ENCODE data around the gene ABO. TPM values are rescaled to one million over a fixed set of nuclear protein-coding genes. Genes with fewer than 3 reads are reported as not detected.
"Not testable (repeated sequence)": the region's sequence is repeated elsewhere in the genome, so short reads cannot be mapped to it uniquely, and the experiment has no call there.

ABO gene
- under 1 TPM; 0.27 to 0.56 TPM for total RNA-seq

DNA sequence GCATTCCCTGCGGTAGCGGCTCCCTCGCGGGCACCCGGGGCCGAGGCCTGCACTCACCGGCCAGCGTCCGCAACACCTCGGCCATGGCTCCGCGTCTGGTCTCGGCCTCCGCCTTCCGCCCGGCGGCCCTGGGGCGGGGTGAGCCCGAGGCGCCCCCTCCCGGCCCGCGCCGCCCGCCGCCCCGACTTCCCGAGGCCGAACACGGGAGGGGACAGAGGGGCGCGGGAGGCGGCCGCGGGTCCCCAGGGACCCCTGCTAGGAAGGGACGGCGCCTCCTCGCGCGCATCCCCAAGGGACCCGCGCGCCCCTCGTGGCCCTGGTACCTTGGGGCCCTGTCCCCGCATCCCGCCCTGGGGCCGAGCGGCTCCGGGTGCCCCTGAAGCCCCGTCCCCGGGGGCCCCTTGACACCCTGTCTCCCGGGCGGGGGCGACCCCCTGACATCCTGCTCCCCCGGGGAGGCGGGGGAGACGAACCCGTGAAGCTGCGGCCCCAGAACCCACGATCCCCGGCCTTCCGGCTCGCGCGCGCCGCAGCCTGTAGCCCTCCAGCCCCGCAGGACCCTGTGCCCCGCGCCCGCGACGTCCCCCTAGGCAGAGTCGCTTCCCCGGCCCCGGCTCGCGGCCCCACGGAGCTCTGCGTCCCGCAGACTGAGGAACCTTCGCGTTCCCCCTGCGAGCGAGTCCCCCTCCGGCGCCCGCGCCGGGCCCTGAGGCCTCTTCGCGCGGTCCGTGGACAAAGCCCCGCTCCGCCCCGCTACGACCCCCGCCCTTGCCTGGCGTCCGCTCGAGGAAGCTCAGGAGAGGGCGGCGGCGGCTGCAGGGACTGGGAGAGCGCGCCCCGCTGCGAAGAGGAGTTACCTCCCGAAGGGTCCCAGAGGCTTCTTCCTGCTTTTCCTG lies at the start of gene ABO:
Gene ABO (minus strand): TSS at position 97 of the 896 bp plus-strand sequence.
- POLR2A ChIA-PET = no interaction called here
- Mint-ChIP-seq H3K27ac (no peak within 1 kb of the TSS), H3K36me3 (ENCODE audit: low read depth) (no peaks in the 10 kb centered on the region), H3K9me3 (peaks cover 5% of the 10 kb centered on the region), H3K4me3 (no peak within 1 kb of the TSS), H3K27me3 (peaks cover 54% of the 10 kb centered on the region), H3K4me1 (no peaks in the 10 kb centered on the region)
- no peak for DNase-seq
- CTCF ChIA-PET = no interaction called here

DNA sequence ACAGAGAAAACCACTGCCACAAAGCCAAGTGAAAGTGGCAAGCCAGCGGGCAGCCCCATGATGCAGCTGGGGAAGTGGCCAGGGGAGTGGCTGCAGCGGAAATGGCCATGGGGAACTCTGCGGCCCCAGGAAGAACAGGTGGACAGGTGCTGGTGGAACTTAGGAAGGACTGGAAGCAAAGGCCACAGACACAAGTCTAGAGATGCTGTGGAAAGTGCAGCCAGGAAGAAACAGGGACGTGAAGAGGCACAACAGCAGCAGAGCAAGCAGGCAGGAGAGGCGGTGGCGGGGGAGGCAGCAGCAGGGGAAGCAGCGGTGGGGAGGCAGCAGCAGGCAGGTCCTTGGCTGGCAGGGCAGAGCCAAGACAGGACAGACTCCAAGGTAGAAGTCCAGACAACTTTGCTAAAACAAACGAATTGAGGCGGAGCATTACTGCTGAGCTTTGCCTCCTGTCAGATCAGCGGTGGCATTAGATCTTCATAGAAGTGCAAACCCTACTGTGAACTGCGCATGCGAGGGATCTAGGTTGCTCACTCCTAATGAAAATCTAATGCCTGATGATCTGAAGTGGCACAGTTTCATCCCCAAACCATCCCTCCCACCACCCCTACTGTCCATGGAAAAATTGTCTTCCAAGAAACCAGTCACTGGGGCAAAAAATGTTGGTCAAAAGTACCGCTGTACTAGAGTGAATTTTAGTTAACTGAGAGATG lies 49.1 kb upstream of the ABO start:
- peak; percentile 4 for DNase-seq
- peaks cover 2% of the 10 kb centered on the region for H3K36me3 Mint-ChIP-seq (ENCODE audit: low read depth)
- POLR2A ChIA-PET = no interaction called here
- H3K9me3 Mint-ChIP-seq = no peaks in the 10 kb centered on the region
- CTCF ChIA-PET = no interaction called here
- no peaks in the 10 kb centered on the region for H3K4me1 Mint-ChIP-seq
- H3K27me3 Mint-ChIP-seq = no peaks in the 10 kb centered on the region
- no peak overlapping the region for H3K27ac Mint-ChIP-seq
- no peak overlapping the region for H3K4me3 Mint-ChIP-seq

DNA sequence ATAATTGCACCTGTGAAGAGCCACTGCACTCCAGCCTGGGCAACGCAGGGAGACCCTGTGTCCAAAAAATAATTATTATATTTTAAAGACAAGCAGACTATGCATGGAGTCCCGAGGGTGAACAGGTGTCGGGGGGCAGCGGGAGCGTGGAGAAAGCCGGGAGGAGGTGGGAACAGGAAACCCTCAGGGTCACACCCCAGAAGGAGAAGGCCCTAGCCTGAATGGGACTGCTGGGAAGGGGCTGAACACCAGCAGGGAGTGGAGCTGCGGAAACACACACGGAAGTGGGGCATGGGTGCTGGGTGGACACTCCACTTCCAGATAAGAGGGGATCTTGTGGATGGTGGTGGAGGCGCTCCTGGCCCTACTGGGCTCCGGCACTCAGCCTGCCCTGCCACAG lies 48.2 kb upstream of the ABO start:
- Mint-ChIP-seq H3K27ac (no peak overlapping the region), H3K4me3 (no peak overlapping the region), H3K9me3 (no peaks in the 10 kb centered on the region), H3K36me3 (ENCODE audit: low read depth) (no peaks in the 10 kb centered on the region), H3K27me3 (no peaks in the 10 kb centered on the region), H3K4me1 (no peaks in the 10 kb centered on the region)
- ChIA-PET CTCF (no interaction called here), POLR2A (no interaction called here)
- DNase-seq = no peak

DNA sequence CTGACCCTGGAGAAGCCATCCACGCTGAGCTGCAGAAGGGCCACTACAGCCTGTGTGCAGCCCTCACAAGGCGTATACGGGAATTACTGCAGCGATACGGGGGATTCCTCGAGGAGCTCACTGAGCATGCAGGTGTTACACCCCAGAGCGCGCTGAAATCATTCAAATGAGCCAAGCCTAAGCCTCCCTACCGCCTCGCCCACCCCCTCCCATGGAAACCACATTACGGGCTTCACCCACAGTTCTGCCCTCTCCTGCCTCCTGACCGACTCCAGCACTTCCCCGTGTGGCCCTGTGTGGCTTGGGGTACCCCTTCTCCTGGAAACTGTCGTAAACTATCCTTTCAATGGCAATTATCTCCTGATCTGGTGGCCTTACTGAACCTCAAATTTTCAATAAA lies 47.7 kb upstream of the ABO start:
- no peak overlapping the region for H3K27ac Mint-ChIP-seq
- POLR2A ChIA-PET = no interaction called here

DNA sequence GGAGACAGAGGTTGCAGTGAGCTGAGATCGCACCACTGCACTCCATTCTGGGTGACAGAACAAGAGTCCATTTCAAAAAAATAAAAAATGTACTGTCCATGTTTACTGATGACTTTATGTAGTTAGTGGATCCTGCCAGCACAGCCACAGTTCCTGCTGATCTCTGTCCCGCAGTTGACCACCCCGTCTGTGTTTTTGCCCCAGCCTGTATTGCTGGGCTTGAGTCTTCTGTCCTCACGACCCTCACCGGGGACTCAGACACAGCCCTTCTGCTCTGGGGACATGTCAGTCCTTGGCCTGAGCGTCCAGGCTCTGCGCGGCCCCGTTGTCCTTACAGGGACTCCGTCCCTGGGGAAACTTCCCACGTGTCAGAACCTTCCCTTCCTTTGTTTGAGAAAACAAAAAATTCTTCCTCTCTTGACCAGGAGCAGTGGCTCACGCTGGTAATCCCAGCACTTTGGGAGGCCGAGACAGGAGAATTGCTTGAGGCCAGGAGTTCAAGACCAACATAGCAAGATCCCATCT lies 46.5 kb upstream of the ABO start:
- ChIA-PET POLR2A (no interaction called here), CTCF (no interaction called here)
- no peak overlapping the region for H3K4me3 Mint-ChIP-seq
- no peak overlapping the region for H3K27ac Mint-ChIP-seq
- peak; percentile 4 for DNase-seq
- no peaks in the 10 kb centered on the region for H3K4me1 Mint-ChIP-seq
- H3K9me3 Mint-ChIP-seq = no peaks in the 10 kb centered on the region
- H3K36me3 Mint-ChIP-seq (ENCODE audit: low read depth) = no peaks in the 10 kb centered on the region
- H3K27me3 Mint-ChIP-seq = no peaks in the 10 kb centered on the region

More for the DNA sequence above, 47.7 kb upstream of the ABO start:
- Mint-ChIP-seq H3K27me3 (no peaks in the 10 kb centered on the region), H3K9me3 (no peaks in the 10 kb centered on the region), H3K4me1 (no peaks in the 10 kb centered on the region), H3K4me3 (no peak overlapping the region), H3K36me3 (ENCODE audit: low read depth) (no peaks in the 10 kb centered on the region)
- CTCF ChIA-PET = no interaction called here
- DNase-seq = peak; percentile 2

DNA sequence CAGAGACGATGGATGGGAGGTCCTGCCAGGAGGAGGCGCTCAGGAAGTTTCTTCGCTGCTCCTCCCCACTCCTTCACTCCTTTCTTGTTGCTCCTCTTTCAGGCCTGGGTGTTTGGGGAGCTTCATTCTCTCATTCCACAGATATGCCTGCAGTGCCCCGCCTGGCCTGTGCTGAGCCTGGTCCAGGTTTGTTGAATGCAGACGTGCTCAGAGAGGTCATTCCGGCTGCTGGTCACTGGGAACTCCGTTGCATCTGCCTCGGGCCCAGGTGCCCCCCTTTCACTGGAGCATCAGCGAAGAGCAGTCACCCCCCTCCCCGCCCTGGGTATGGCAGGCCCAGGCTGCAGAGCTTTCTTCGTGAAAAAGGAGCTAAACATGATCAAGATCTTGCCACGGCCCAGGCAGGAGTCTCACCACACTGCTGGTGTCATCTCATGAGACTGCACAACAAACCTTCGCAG lies 45.5 kb upstream of the ABO start:
- Mint-ChIP-seq H3K36me3 (ENCODE audit: low read depth) (no peaks in the 10 kb centered on the region), H3K4me1 (no peaks in the 10 kb centered on the region), H3K27me3 (peaks cover 2% of the 10 kb centered on the region), H3K27ac (no peak overlapping the region), H3K4me3 (no peak overlapping the region), H3K9me3 (no peaks in the 10 kb centered on the region)
- DNase-seq = peak; percentile 4
- ChIA-PET POLR2A (no interaction called here), CTCF (interaction anchor here (0.6 to 1.1 kb wide), 2 partner anchors 10 to 132 kb away, joined by 3 read pairs; no protein-coding TSS in a partner anchor)

DNA sequence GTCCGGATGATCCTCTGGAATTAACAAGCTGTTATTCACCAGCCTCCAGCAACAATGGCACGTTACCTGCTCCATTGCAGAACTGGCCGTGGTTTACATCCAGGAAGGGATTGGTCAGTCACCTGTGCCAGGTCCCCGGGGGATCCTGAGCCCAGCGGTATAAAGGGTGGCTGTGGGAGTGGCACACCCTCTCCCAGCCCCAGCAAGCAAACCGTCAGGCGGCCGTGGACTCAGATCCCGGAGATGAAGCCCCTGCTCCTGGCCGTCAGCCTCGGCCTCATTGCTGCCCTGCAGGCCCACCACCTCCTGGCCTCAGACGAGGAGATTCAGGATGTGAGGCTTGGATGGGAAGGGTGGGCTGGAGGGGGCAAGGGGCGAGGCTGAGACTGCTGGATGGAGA lies 42.5 kb upstream of the ABO start:
- H3K9me3 Mint-ChIP-seq; H3K4me1 Mint-ChIP-seq; CTCF ChIA-PET; POLR2A ChIA-PET; H3K27ac Mint-ChIP-seq; H3K36me3 Mint-ChIP-seq (ENCODE audit: low read depth); H3K4me3 Mint-ChIP-seq; H3K27me3 Mint-ChIP-seq: not testable (repeated sequence)
- peak; percentile 2 for DNase-seq

DNA sequence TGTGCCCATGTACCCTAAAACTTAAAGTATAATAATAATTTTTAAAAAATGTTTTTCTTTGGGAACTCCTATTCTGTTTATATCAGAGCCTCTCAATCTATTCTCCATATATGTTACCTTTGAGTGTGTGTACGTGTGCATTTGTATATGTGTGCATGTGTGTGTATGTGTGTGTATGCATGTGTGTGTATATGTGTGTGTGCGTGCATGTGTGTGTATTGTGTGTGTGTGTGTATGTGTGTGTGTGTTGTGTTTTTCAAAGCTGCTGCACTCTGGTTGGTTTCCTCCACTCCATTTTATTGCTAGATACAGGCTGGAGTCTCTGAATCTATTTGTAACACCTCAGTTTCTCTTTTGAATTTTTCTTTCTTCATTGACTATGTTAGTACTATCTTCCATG lies 41.0 kb upstream of the ABO start:
- CTCF ChIA-PET = no interaction called here
- H3K4me3 Mint-ChIP-seq = no peak overlapping the region
- H3K9me3 Mint-ChIP-seq = no peaks in the 10 kb centered on the region
- H3K27me3 Mint-ChIP-seq = peaks cover 2% of the 10 kb centered on the region
- no peaks in the 10 kb centered on the region for H3K4me1 Mint-ChIP-seq
- no peak overlapping the region for H3K27ac Mint-ChIP-seq
- H3K36me3 Mint-ChIP-seq (ENCODE audit: low read depth) = no peaks in the 10 kb centered on the region
- no peak for DNase-seq
- POLR2A ChIA-PET = no interaction called here

DNA sequence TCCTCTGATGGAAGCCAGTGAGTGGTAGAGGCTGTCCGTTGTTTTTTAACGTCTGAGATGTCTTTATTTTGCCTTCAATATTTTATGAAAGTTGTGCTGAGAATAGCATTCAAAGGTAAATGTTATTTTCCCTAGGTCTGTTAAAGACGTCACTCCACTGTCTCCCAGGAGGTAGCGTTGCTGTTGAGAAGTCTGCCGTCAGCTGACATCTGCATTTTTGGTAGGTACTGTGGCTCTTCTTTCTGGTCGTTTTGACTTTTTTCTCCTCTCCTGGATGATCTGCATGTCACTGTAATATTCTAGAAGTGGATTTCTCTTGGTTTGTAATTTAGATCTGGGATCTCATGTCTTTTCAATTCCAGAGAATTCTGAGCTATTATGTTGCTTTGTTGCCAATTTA lies 34.6 kb upstream of the ABO start:
- Mint-ChIP-seq H3K36me3 (ENCODE audit: low read depth) (no peaks in the 10 kb centered on the region), H3K27ac (no peak overlapping the region), H3K9me3 (no peaks in the 10 kb centered on the region), H3K4me3 (no peak overlapping the region), H3K4me1 (no peaks in the 10 kb centered on the region), H3K27me3 (no peaks in the 10 kb centered on the region)
- DNase-seq = no peak
- CTCF ChIA-PET = no interaction called here
- POLR2A ChIA-PET = no interaction called here

DNA sequence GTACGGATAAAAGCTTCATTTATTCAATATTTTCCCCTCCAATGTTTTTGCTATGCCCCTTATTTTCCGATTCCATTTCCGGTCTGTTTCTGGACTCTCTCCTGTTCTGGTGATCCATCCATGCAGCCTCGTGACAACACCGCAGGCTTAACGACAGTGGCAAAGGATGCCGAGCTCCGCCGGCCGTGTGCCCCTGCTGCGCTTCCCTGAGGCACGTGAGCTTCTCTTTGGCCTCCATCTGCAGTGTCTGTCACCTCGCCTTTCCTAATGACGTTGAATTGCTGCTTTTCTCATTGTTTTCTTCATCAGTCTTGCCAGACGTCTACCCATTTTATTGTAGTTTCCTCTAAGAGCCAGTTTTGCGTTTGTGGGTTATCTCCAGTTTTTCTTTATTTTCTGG lies 32.3 kb upstream of the ABO start:
- H3K4me3 Mint-ChIP-seq = no peak overlapping the region
- DNase-seq = no peak
- H3K4me1 Mint-ChIP-seq = no peaks in the 10 kb centered on the region
- no peaks in the 10 kb centered on the region for H3K9me3 Mint-ChIP-seq
- CTCF ChIA-PET = no interaction called here
- no peaks in the 10 kb centered on the region for H3K36me3 Mint-ChIP-seq (ENCODE audit: low read depth)
- H3K27me3 Mint-ChIP-seq = no peaks in the 10 kb centered on the region
- POLR2A ChIA-PET = no interaction called here
- H3K27ac Mint-ChIP-seq = no peak overlapping the region

DNA sequence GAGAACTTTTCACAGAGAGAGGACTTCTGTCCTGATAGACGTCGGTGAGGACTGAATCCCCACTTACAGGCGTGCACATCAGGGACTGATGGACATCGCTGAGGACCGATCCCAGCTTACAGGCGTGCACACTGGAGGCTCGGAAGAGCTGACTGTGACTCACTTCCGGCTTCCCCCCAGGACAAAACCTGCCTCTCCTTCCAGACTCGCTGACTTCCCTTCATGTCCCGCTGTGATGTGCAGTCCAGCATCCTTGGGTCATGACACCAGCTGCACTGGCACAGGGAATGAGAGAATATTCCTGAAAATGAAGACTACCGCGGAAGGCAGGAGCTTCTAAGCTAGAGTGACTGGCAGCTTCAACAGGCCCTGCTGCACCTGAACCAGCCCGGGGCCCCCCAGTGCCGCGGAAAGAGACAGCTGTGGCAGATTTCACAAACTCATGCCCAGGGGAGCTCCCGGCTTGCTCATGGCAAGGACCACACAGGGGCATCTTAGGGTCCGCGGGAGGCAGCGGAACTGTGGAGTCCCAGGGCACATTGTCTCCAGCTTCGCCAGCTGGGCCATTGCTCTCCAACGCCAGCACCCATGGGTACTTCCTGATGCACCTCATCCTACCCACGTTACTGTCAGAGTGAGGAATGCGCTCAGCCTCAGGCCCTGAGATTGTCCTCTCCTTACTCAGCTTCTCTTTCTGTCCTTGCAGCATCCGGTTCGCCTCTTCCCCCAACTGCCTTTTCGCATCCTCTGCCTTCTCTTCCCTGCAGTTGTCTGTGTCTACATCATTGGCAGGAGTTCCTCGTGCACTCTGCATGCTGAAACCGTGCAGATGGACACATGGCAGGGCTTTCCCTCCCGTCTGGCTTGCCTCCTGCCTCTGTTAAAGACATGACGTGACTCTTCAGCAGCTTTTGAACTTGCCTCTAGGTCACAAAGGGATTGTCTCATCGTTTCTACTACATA lies 31.5 kb upstream of the ABO start:
- H3K4me3 Mint-ChIP-seq = no peak overlapping the region
- H3K36me3 Mint-ChIP-seq (ENCODE audit: low read depth) = no peaks in the 10 kb centered on the region
- no peak for DNase-seq
- no peaks in the 10 kb centered on the region for H3K9me3 Mint-ChIP-seq
- CTCF ChIA-PET = no interaction called here
- H3K4me1 Mint-ChIP-seq = no peaks in the 10 kb centered on the region
- no peaks in the 10 kb centered on the region for H3K27me3 Mint-ChIP-seq
- POLR2A ChIA-PET = no interaction called here
- H3K27ac Mint-ChIP-seq = no peak overlapping the region

DNA sequence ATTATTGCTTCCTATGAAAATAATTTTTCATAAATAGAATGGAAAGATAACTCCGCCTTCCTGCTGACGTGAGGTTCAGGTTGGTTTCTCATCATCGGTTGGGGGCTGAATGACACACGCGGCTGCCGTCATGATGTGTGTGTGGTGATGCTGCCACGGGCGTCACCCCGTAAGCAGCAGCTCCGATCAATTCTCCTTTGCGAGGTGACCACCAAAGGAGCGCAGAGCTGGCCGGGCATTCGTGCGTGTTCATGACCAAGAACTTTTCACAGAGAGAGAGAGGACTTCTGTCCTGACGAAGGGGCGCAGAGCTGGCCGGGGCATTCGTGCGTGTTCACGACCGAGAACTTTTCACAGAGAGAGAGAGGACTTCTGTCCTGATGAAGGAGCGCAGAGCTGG lies 30.7 kb upstream of the ABO start:
- H3K4me3 Mint-ChIP-seq = no peak overlapping the region
- no peaks in the 10 kb centered on the region for H3K36me3 Mint-ChIP-seq (ENCODE audit: low read depth)
- H3K9me3 Mint-ChIP-seq = no peaks in the 10 kb centered on the region
- ChIA-PET CTCF (no interaction called here), POLR2A (no interaction called here)
- no peaks in the 10 kb centered on the region for H3K27me3 Mint-ChIP-seq
- H3K27ac Mint-ChIP-seq = no peak overlapping the region
- H3K4me1 Mint-ChIP-seq = no peaks in the 10 kb centered on the region
- no peak for DNase-seq

Data from activated CD4-positive, alpha-beta T cell treated with anti-CD3 and anti-CD28 coated beads, Interleukin-2, amount 10 ng/mL, durations not matched to agents 7 days and 5 days (primary cell).